ENCODE results near the gene ABCA7. TPM values are rescaled to one million over a fixed set of nuclear protein-coding genes. Genes with fewer than 3 reads are reported as not detected.
"Not testable (repeated sequence)": the region's sequence is repeated elsewhere in the genome, so short reads cannot be mapped to it uniquely, and the experiment has no call there.

Gene ABCA7
- polyA plus RNA-seq, 3 donors = 6.1 to 6.6 (median 6.5) TPM

- no peak for DNase-seq (ENCODE audit: low read depth in 3 of 3, low spot score in 2 of 3)
These were observed 23.2 kb upstream of the ABCA7 start for GRCh38 chr19:1016647-1017114.

GRCh38 chr19:1017115-1017905 lies 22.6 kb upstream of the ABCA7 start:
- DNase-seq (ENCODE audit: low read depth in 3 of 3, low spot score in 2 of 3) = no peak

GRCh38 chr19:1017906-1018305 lies 22.0 kb upstream of the ABCA7 start:
- no peak for DNase-seq (ENCODE audit: low read depth in 3 of 3, low spot score in 2 of 3)

- no peak for DNase-seq (ENCODE audit: low read depth in 3 of 3, low spot score in 2 of 3)
These were observed 21.5 kb upstream of the ABCA7 start for GRCh38 chr19:1018393-1018792.

DNA sequence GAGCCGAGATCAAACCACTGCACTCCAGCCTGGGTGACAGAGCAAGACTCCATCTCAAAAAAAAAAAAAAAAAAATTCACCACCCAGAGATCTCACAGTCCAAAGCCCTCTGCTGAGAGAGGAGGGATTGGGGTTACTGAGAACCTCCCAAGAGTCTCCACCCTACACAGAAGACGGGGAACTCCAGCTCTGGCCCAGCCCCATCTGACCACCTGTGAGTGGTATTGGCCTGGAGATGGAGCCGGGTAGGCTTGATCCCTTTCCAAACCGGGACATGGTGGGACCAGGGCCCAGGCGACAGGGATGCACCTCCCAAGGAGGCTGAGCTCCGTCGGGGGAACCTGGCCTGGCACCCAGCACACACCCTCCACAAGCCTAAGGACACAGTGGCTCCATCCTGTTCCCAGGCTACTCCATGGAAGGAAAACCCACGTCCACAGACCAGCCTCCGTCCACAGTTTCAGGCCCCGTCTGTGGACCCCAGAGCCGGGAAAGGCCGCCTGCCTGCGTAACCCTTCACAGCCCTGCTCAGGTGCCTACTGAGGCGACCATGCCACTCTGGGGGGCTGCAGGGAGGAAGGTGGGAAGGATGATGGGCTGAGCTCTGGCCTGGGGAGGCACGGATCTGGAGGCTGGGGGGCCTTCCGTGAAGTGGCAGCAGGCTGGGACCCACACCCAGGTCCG lies 20.8 kb upstream of the ABCA7 start:
- DNase-seq (ENCODE audit: low read depth in 3 of 3, low spot score in 2 of 3) = no peak

DNA sequence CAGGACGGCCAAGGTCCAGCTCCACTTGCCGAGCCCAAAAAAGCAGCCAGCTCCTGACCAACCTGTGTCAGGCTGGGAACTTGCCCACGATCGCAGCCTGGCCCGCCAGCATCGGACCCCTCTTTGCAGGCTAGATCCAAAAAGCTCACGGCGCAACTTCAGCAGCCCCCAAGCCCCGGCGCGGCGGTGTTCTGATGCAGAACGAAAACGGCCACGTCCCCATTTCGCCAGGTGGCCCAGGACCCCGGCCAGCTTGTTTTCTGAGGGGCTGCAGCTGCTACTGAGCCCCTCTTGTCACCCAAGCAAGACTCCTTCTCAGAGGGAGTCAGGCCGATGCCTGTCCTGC lies 20.3 kb upstream of the ABCA7 start:
- no peak for DNase-seq (ENCODE audit: low read depth in 3 of 3, low spot score in 2 of 3)

DNA sequence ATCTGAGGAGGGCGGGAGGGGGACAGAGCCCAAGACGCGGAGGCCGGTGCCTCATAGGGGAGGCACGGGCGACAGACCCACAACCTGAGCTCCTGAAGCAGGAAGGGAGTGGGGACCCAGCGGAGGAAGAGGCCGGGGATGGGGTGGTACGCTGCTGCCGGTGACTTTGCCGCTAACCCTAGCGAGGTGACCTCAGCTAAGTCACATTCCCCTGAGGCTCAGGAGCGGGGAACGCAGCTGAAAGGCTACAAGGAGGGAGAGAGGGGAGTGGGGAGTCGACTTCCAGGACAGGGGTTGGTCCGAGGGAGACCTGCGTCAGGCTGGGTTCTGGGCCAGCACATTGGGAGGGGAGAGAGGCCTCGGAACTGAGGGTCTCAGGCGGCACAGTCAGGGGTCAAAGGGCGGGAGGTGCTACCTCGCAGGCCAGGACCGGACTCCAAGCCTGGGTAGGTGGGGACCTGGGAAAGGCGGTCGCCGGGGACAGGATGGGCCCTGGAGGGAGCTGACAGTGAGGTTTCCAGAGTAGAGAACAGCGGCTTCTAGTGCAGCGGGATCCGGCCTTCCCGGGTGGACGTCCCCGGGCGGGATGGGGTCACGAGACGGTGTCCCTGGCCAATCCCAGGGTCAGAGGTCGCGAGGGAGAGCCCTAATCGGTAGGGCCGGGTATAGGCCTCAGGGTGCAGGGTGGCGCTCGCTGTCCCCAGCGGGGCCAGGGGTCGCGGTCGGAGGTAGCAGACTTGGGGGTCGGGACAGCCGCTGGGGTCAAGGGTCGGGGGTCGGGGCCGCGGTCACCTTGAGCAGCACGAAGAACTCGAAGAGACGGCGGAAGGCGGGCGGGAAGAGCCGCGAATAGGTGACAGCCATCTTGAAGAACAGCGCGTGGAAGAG lies 19.7 kb upstream of the ABCA7 start:
- no peak for DNase-seq (ENCODE audit: low read depth in 3 of 3, low spot score in 2 of 3)

DNA sequence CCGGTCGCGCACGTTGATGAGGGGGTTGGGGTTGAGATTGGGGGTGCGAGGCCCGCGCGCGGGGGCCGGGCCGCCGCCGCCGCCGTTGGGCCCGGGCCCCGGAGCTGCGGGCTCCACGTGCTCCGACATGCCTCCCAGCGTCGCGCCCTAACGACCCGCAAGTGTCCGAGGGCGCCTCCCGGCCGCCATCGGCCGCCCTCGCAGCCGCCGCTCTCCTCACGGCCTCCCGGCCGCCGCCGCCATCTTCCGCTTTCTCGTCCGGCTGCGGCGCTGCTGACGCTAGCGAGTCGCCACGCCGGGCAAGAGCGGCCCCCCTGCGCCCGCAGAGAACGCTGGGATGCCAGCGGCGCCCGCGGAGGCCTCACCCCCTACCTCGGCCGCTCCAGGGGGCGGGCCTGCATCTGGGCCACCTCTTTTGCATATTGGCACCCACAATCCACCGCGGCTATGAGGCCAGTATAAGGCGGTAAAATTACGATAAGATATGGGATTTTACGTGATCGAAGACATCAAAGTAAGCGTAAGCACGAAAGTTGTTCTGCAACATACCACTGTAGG lies 19.0 kb upstream of the ABCA7 start, which contains the start of gene TMEM259:
TSS of gene TMEM259 (minus strand) at position 256 of the 558 bp plus-strand sequence. CDS start at position 129, 127 bp downstream.
- DNase-seq (ENCODE audit: low read depth in 3 of 3, low spot score in 2 of 3) = peak; percentile 92 to 97 (median 96)

GRCh38 chr19:1023883-1024188 lies 16.1 kb upstream of the ABCA7 start:
- not testable (repeated sequence) for DNase-seq (ENCODE audit: low read depth in 3 of 3, low spot score in 2 of 3)

DNA sequence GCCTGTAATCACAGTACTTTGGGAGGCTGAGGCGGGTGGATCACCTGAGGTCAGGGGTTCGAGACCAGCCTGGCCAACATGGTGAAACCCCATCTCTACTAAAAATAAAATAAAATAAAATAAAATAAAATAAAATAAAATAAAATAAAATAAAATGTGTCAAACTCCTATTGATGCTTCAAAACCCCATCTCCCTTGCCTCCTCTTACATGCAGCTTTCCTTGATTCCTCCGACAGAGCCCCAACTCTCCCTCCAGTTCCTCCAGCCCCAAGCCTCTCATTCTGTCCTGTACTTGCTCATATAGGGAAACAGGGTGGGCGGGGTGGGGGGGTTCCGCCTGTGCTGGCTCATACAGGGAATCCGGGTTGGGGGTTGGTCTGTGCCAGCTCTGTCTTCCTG lies 14.8 kb upstream of the ABCA7 start:
- not testable (repeated sequence) for DNase-seq (ENCODE audit: low read depth in 3 of 3, low spot score in 2 of 3)

DNA sequence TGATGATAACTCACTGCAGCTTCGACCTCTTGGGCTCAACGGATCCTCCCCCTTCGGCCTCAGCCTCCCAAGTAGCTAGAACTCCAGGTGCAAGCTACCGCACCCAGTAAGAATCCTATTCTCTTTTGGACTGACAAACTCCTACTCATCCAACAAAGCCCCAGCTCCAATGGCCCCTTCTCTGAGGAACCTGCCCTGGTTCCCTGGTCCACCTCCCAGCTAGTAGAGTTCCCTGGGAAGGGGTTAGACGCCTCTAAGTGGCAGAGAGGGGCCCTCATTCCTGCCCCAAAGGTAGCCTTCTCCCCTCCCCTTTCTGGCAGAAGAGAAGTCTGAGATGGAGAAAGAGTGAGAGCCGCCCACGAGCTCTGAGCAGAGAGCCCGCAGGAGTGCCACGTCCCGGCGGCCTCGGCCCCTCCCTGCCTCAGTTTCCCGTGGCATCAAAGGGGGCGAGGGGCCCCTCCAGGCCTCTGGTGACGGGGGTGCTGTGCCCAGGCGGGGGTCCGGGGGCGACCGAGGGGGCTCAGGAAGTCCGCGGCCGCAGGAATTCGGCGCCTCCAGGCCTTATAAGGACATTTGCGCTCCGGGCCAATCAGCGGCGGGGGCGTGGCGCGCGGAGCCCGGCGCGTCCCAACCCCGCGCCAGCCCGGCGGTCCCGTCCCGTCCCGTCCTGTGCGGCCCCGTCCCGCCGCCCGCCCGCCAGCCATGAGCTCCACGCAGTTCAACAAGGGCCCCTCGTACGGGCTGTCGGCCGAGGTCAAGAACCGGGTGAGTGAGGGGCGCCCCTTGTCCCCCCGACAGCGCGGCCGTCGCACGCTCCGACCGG lies 13.7 kb upstream of the ABCA7 start, which contains the start of gene CNN2:
TSS of gene CNN2 (plus strand) at position 649 of the 823 bp plus-strand sequence. CDS start at position 703, 54 bp downstream.
- peak in 1 of 3 donors; percentile 72 for DNase-seq (ENCODE audit: low read depth in 3 of 3, low spot score in 2 of 3)

GRCh38 chr19:1026783-1027649 lies 12.9 kb upstream of the ABCA7 start:
- no peak for DNase-seq (ENCODE audit: low read depth in 3 of 3, low spot score in 2 of 3)

- DNase-seq (ENCODE audit: low read depth in 3 of 3, low spot score in 2 of 3) = no peak
These were observed 12.3 kb upstream of the ABCA7 start for GRCh38 chr19:1027650-1028061.

- DNase-seq (ENCODE audit: low read depth in 3 of 3, low spot score in 2 of 3) = peak in 1 of 3 donors; percentile 72
These were observed 11.6 kb upstream of the ABCA7 start for GRCh38 chr19:1028062-1028926.

GRCh38 chr19:1032264-1032867 lies 7.5 kb upstream of the ABCA7 start:
- no peak for DNase-seq (ENCODE audit: low read depth in 3 of 3, low spot score in 2 of 3)

- no peak for DNase-seq (ENCODE audit: low read depth in 3 of 3, low spot score in 2 of 3)
These were observed 3.8 kb upstream of the ABCA7 start for GRCh38 chr19:1035998-1036621.

DNA sequence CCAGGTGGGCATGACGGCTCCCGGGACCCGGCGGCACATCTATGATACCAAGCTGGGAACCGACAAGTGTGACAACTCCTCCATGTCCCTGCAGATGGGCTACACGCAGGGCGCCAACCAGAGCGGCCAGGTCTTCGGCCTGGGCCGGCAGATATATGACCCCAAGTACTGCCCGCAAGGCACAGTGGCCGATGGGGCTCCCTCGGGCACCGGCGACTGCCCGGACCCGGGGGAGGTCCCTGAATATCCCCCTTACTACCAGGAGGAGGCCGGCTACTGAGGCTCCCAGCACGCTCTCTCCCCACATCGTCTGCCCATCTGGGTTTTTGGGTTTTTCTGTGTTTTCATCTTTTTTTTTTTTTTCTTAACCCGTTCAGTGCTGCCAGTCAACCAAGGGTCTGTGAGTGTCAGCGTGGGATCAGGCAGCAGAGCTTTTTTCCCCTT lies 2.3 kb upstream of the ABCA7 start:
- DNase-seq (ENCODE audit: low read depth in 3 of 3, low spot score in 2 of 3) = no peak
